Endothelial cell of coronary artery (primary cell): ENCODE data around the gene SCN2A. TPM values are rescaled to one million over a fixed set of nuclear protein-coding genes. Genes with fewer than 3 reads are reported as not detected.

Source experiments
- total RNA-seq: library from RNA; depleted of rRNA; stranded (reverse); fragments of >200 nt; gene quantifications from 2 replicates; pipeline ENCODE4 v1.2.3, GENCODE V29; 2014

Gene SCN2A
- total RNA-seq, result under 0.01 TPM in 2 replicates

DNA sequence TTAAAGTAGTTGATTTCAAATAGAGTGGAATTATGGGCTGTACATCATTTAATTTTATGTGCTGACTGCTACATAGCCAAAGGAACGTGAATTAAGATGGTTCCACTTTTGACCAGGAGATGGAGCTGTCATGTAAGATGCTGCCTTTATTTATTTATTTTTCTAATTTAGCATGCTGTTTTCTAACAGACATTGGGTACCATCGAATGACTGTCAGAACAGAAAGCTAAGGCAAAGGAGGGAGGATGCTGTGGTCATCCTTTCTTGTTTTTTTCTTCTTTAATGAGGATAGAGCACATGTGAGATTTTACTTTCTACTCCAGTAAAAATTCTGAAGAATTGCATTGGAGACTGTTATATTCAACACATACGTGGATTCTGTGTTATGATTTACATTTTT, at the start of gene SCN2A:
Gene SCN2A (plus strand): TSS at position 185 of the 400 bp plus-strand sequence. CDS start 56,410 bp downstream, outside the sequence.

DNA sequence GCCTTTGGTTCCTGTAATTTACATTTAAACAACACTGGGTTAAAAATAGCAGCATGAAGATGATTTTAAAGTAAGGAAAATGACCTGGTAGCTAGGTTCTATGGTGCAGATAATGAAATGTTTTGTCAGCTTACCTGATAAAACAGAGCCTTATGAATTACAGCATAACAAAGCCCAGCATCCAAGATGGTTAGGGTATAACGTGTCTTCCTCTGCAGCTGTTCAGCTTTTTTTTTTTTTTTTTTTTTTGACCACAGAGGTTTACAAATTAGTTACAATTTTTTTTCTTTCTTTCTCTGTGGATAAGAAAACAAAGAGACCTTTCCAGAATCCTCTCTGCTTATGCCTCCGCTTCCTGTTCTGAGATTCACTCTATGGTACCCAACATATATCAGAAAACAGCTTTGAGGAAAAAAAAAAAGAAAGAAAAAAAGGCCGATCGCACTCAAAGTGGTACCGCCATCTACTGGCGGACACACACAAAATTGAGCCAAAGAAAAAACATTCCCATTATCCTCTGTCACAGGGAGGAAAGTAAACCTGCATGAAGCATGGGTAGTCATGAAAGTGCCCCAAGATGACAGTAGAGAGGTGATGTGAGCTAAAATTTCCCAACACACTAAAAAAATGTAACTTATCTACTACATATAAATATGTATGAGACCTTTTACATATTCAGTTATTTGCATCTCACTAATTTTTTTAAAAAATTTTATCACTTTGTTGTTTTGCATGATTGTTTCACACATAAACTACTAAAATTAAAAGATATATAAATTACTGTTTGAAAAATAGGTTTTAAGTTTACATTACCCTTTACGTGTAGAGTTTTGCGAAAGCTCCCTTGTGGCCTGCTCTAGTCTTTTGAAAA, 35.3 kb upstream of the SCN2A start, which contains the start of gene SCN3A:
Gene SCN3A (minus strand): TSS at position 362 of the 871 bp plus-strand sequence. CDS start 27,656 bp downstream, outside the sequence.

Other genes with a start within 250 kb of the SCN2A start
- gene SCN3A, start 35.4 kb upstream of the SCN2A start, total RNA-seq, result 0.09 TPM in 1 of 2 replicates, not detected in the other
- 0.19 TPM in 1 of 2 replicates, not detected in the other for gene CSRNP3, start 230.3 kb downstream of the SCN2A start, total RNA-seq